Astrocyte (in vitro differentiated cells and primary cell): ENCODE results near the gene CNIH1. TPM values are rescaled to one million over a fixed set of nuclear protein-coding genes. Genes with fewer than 3 reads are reported as not detected.
A peak's percentile ranks its signal among the peaks of the same experiment; 100 is the strongest.
"Not testable (repeated sequence)": the region's sequence is repeated elsewhere in the genome, so short reads cannot be mapped to it uniquely, and the experiment has no call there.

ENCODE experiments used
- DNase-seq: peaks from one replicate; pipeline ENCODE4 v3.0.0-alpha.2; 2010; ENCODE audit warnings: low read depth
- FAIRE-seq: peaks from 2 replicates; lab custom pipeline; 2011; peaks lifted over from hg19 to GRCh38; lab: Jason Lieb, UNC
- H2AFZ ChIP-seq: 2 replicates; pipeline ENCODE4 v1.6.0; 2012; ENCODE audit warnings: low read depth, low read length, inconsistent platforms
- H3K27ac ChIP-seq: 2 replicates; pipeline ENCODE4 v1.5.1; 2011; ENCODE audit warnings: low read depth, low read length, inconsistent platforms
- H3K27me3 ChIP-seq: 2 replicates; pipeline ENCODE4 v1.6.0; 2011; ENCODE audit warnings: low read length, inconsistent platforms; ENCODE audit not compliant: insufficient read depth
- H3K36me3 ChIP-seq: 2 replicates; pipeline ENCODE4 v1.5.1; 2011; ENCODE audit warnings: low read length, inconsistent platforms; ENCODE audit not compliant: insufficient read depth
- H3K4me1 ChIP-seq: 2 replicates; pipeline ENCODE4 v1.5.1; 2011; ENCODE audit warnings: low read length, inconsistent platforms; ENCODE audit not compliant: insufficient read depth
- H3K4me2 ChIP-seq: 2 replicates; pipeline ENCODE4 v1.6.0; 2012; ENCODE audit warnings: low read length, inconsistent platforms
- H3K4me3 ChIP-seq: 2 replicates; pipeline ENCODE4 v1.5.1; 2011; ENCODE audit warnings: low read depth, mild to moderate bottlenecking, low read length, inconsistent platforms; ENCODE audit not compliant: insufficient read depth
- H3K79me2 ChIP-seq: 2 replicates; pipeline ENCODE4 v1.6.0; 2012; ENCODE audit warnings: mild to moderate bottlenecking, low read length, inconsistent platforms; ENCODE audit not compliant: insufficient read depth
- H3K9ac ChIP-seq: 2 replicates; pipeline ENCODE4 v1.6.0; 2012; ENCODE audit warnings: mild to moderate bottlenecking, low read length, inconsistent platforms
- H3K9me3 ChIP-seq: 2 replicates; pipeline ENCODE4 v1.5.1; 2012; ENCODE audit warnings: low read depth, mild to moderate bottlenecking, low read length, inconsistent platforms; ENCODE audit not compliant: insufficient read depth
- H4K20me1 ChIP-seq: 2 replicates; pipeline ENCODE4 v1.6.0; 2012; ENCODE audit warnings: low read length, inconsistent platforms; ENCODE audit not compliant: insufficient read depth
- H3K27ac Mint-ChIP-seq: one replicate; pipeline ENCODE4 v1.8.0; 2021; ENCODE audit warnings: mild to moderate bottlenecking, mixed read lengths; ENCODE audit not compliant: unreplicated experiment
- H3K27me3 Mint-ChIP-seq: one replicate; pipeline ENCODE4 v1.8.0; 2021; ENCODE audit warnings: low read depth, mixed read lengths; ENCODE audit not compliant: unreplicated experiment
- H3K36me3 Mint-ChIP-seq: one replicate; pipeline ENCODE4 v1.8.0; 2021; ENCODE audit warnings: low read depth, mixed read lengths; ENCODE audit not compliant: unreplicated experiment
- H3K4me1 Mint-ChIP-seq: one replicate; pipeline ENCODE4 v1.8.0; 2021; ENCODE audit warnings: low read depth, mixed read lengths; ENCODE audit not compliant: unreplicated experiment
- H3K4me3 Mint-ChIP-seq: one replicate; pipeline ENCODE4 v1.8.0; 2021; ENCODE audit warnings: mild to moderate bottlenecking, moderate library complexity, mixed read lengths; ENCODE audit not compliant: unreplicated experiment
- H3K9me3 Mint-ChIP-seq: one replicate; pipeline ENCODE4 v1.8.0; 2021; ENCODE audit warnings: mild to moderate bottlenecking, mixed read lengths; ENCODE audit not compliant: unreplicated experiment
- CTCF ChIP-seq: IDR thresholded peaks from 2 replicates; pipeline ENCODE4 v1.5.1; 2011; ENCODE audit warnings: low read depth, mild to moderate bottlenecking, inconsistent platforms, low read length, moderate library complexity; ENCODE audit not compliant: insufficient read depth
- EZH2 ChIP-seq: IDR thresholded peaks from 2 replicates; pipeline ENCODE4 v1.6.1; 2012; ENCODE audit warnings: mild to moderate bottlenecking, low read length, inconsistent platforms; ENCODE audit not compliant: insufficient read depth
- total RNA-seq: library from RNA; stranded (reverse); gene quantifications from 2 replicates; pipeline ENCODE4 v1.2.1, GENCODE V29; 2021

The CNIH1 gene
- total RNA-seq, 1 donor from 2014 or later: 148 TPM

GRCh38 chr14:54383835-54384234 lies 57.3 kb downstream of the CNIH1 start:
- H3K4me1 Mint-ChIP-seq: peaks cover 8% of the 10 kb centered on the region
- no peak overlapping the region for H3K4me2 ChIP-seq
- H2AFZ ChIP-seq: no peak overlapping the region
- no peaks in the 10 kb centered on the region for H4K20me1 ChIP-seq
- peaks cover 11% of the 10 kb centered on the region for H3K27me3 ChIP-seq
- H3K4me3 Mint-ChIP-seq: no peak overlapping the region
- FAIRE-seq (no peak), DNase-seq (peak; percentile 52)
- no peak overlapping the region for H3K27ac Mint-ChIP-seq
- H3K27me3 Mint-ChIP-seq: peaks cover 13% of the 10 kb centered on the region
- H3K9me3 ChIP-seq: no peaks in the 10 kb centered on the region
- H3K27ac ChIP-seq: no peak overlapping the region
- H3K36me3 ChIP-seq: no peaks in the 10 kb centered on the region
- no peaks in the 10 kb centered on the region for H3K79me2 ChIP-seq
- H3K9me3 Mint-ChIP-seq: peaks cover 2% of the 10 kb centered on the region
- H3K4me1 ChIP-seq: no peaks in the 10 kb centered on the region
- no peak for TF ChIP-seq EZH2
- no peak for TF ChIP-seq CTCF
- no peaks in the 10 kb centered on the region for H3K36me3 Mint-ChIP-seq
- no peak overlapping the region for H3K4me3 ChIP-seq
- no peak overlapping the region for H3K9ac ChIP-seq

GRCh38 chr14:54381821-54382220 lies 59.4 kb downstream of the CNIH1 start:
- Mint-ChIP-seq H3K4me3 (no peak overlapping the region), H3K27me3 (peaks cover 24% of the 10 kb centered on the region), H3K27ac (no peak overlapping the region), H3K36me3 (no peaks in the 10 kb centered on the region), H3K4me1 (peaks cover 8% of the 10 kb centered on the region), H3K9me3 (no peaks in the 10 kb centered on the region)
- Histone ChIP-seq H3K9me3 (no peaks in the 10 kb centered on the region), H3K4me3 (no peak overlapping the region), H3K27ac (no peak overlapping the region), H3K27me3 (peaks cover 12% of the 10 kb centered on the region), H3K9ac (no peak overlapping the region), H4K20me1 (no peaks in the 10 kb centered on the region), H3K79me2 (no peaks in the 10 kb centered on the region), H3K4me1 (no peaks in the 10 kb centered on the region), H3K36me3 (no peaks in the 10 kb centered on the region), H2AFZ (no peak overlapping the region), H3K4me2 (no peak overlapping the region)
- DNase-seq: no peak
- FAIRE-seq: no peak
- no peak for TF ChIP-seq EZH2
- TF ChIP-seq CTCF: no peak

- not testable (repeated sequence) for H3K27ac ChIP-seq, H2AFZ ChIP-seq, FAIRE-seq, DNase-seq, H3K79me2 ChIP-seq, H3K4me1 Mint-ChIP-seq, H3K4me3 Mint-ChIP-seq, H3K27me3 ChIP-seq, H3K36me3 ChIP-seq, H3K9me3 ChIP-seq, H3K36me3 Mint-ChIP-seq, H3K4me2 ChIP-seq, H3K27ac Mint-ChIP-seq, H3K9ac ChIP-seq, H3K4me1 ChIP-seq, H3K9me3 Mint-ChIP-seq, H4K20me1 ChIP-seq, H3K4me3 ChIP-seq
- peaks cover 18% of the 10 kb centered on the region for H3K27me3 Mint-ChIP-seq
Measured at GRCh38 chr14:54380558-54380957, 60.6 kb downstream of the CNIH1 start.

GRCh38 chr14:54378893-54379292 lies 62.3 kb downstream of the CNIH1 start:
- not testable (repeated sequence) for H3K4me3 ChIP-seq, FAIRE-seq, H3K27me3 ChIP-seq, H3K4me1 ChIP-seq, H3K4me1 Mint-ChIP-seq, H4K20me1 ChIP-seq, H3K36me3 ChIP-seq, DNase-seq, H3K9ac ChIP-seq, H3K4me2 ChIP-seq, H3K36me3 Mint-ChIP-seq, H3K4me3 Mint-ChIP-seq, H3K9me3 ChIP-seq, H3K27ac Mint-ChIP-seq, H3K9me3 Mint-ChIP-seq, H3K27ac ChIP-seq, H3K79me2 ChIP-seq, H2AFZ ChIP-seq
- H3K27me3 Mint-ChIP-seq: peaks cover 18% of the 10 kb centered on the region
